ENCODE results near the gene DUSP23.

- TF ChIP-seq CTCF (IDR thresholded peaks at IDR 0.05; ENCODE audit: insufficient read depth, low read length, poor library complexity, severe bottlenecking) (no peak), EZH2phosphoT487 (conservative IDR thresholded peaks at IDR 0.05; ENCODE audit: low read length) (no peak)
Observed at GRCh38 chr1:159786465-159786864, 5.7 kb downstream of the DUSP23 start.
